Esophagus squamous epithelium (tissue), 5 donors: ENCODE measurements around the gene GLA. TPM values are rescaled to one million over a fixed set of nuclear protein-coding genes. Genes with fewer than 3 reads are reported as not detected.

Experiments used
- DNase-seq: peaks from one replicate; lab custom pipeline; 2025; lab: John Stamatoyannopoulos, UW
- H3K27ac ChIP-seq, 4 donors: fragments of 200-600 bp; sonication (generic); one replicate each; pipeline ENCODE4 v1.5.1; 2016 to 2019; ENCODE audit warnings: mild to moderate bottlenecking in 1 of 4
- H3K27me3 ChIP-seq, 4 donors: fragments of 200-600 bp; sonication (generic); 1 replicate in 3 of 4; 2 replicates in 1 of 4; pipeline versions ENCODE4 v1.5.1 to v1.6.0; 2017 to 2021; ENCODE audit warnings: antibody characterized with exemption in 1 of 4
- H3K36me3 ChIP-seq, 3 donors: fragments of 200-600 bp; sonication (generic); one replicate each; pipeline ENCODE4 v1.5.1; 2016 to 2019
- H3K4me1 ChIP-seq, 3 donors: fragments of 200-600 bp; sonication (generic); one replicate each; pipeline ENCODE4 v1.5.1; 2017 to 2019
- H3K4me3 ChIP-seq, 4 donors: fragments of 200-600 bp; sonication (generic); 1 replicate in 3 of 4; 2 replicates in 1 of 4; pipeline ENCODE4 v1.5.1; 2016 to 2019; ENCODE audit warnings: mild to moderate bottlenecking in 2 of 4, moderate library complexity in 1 of 4
- H3K9me3 ChIP-seq, 3 donors: fragments of 200-600 bp; sonication (generic); one replicate each; pipeline ENCODE4 v1.5.1; 2016 to 2019
- CTCF ChIP-seq, 6 experiments: fragments of 450-650 bp in 4 of 6; fragments of 200-600 bp in 2 of 6; sonication (generic) in 2 of 6; IDR thresholded peaks; one replicate each; pipeline ENCODE4 v1.5.1; 2016 to 2019; ENCODE audit warnings: antibody characterized with exemption in 6 of 6, mild to moderate bottlenecking in 4 of 6, moderate library complexity in 4 of 6
- POLR2A ChIP-seq, 4 donors: fragments of 450-650 bp; IDR thresholded peaks; one replicate each; pipeline ENCODE4 v1.6.1; 2017; ENCODE audit warnings: antibody characterized with exemption in 4 of 4, mild to moderate bottlenecking in 4 of 4, moderate library complexity in 3 of 4
- WGBS, 2 donors: methylation state at CpG; one replicate each; pipeline ENCODE4 v1.1.5; 2018; 5-methylcytosine and 5-hydroxymethylcytosine counted together
- intact Hi-C: fragments of 100-400 bp; cut with DNase I; formaldehyde crosslinking; loops from one replicate; pipeline ENCODE4 v1.15.0; 2022
- total RNA-seq, 4 donors: library from RNA; depleted of rRNA; stranded (reverse); fragments of >200 nt; gene quantifications; one replicate each; pipeline ENCODE4 v1.1.0, GENCODE V29; 2016
- donor health status: DM: yes; HTN: yes; CAD: no.

GLA gene
- total RNA-seq, 4 donors from 2014 or later: 12.2 to 32.8 (median 21.9) TPM

GRCh38 chrX:101386542-101386885 is 21.2 kb downstream of the GLA start:
- no peak for TF ChIP-seq POLR2A (IDR thresholded peaks at IDR 0.05)
- TF ChIP-seq CTCF (IDR thresholded peaks at IDR 0.05): no peak
- H3K4me3 ChIP-seq: no peak overlapping the region
- intact Hi-C loops: no loop called here

GRCh38 chrX:101385795-101386541 is 21.8 kb downstream of the GLA start, which contains the start of gene BTK:
Gene BTK, minus strand, starts transcription at chrX:101386191. Its CDS starts 10,907 bp downstream, at chrX:101375284.
- intact Hi-C loops: no loop called here
- no peak for DNase-seq
- Histone ChIP-seq H3K9me3 (no peaks in the 10 kb centered on the region), H3K27ac (peak within 1 kb of the TSS in 1 of 4 donors; percentile 2), H3K36me3 (no peaks in the 10 kb centered on the region), H3K4me3 (peak within 1 kb of the TSS in 1 of 4 donors; percentile 32), H3K27me3 (no peaks in the 10 kb centered on the region), H3K4me1 (no peaks in the 10 kb centered on the region)
- TF ChIP-seq CTCF (IDR thresholded peaks at IDR 0.05) (no peak), POLR2A (IDR thresholded peaks at IDR 0.05) (peak in 1 of 4 donors; percentile 22)
- 64 to 74% methylated on average over 6 to 9 of the region's 9 CpGs for WGBS, 2 donors

More at GRCh38 chrX:101386542-101386885, 21.2 kb downstream of the GLA start:
- Histone ChIP-seq H3K9me3 (no peaks in the 10 kb centered on the region), H3K27me3 (no peaks in the 10 kb centered on the region), H3K36me3 (no peaks in the 10 kb centered on the region), H3K27ac (peak overlapping the region in 1 of 4 donors; percentile 2), H3K4me1 (peaks cover 0 to under 1% (median 0%) of the 10 kb centered on the region in 3 donors)
- 55 to 71% methylated on average over 6 of the region's 6 CpGs for WGBS, 2 donors
- DNase-seq: no peak

- Histone ChIP-seq H3K27ac (no peak overlapping the region), H3K4me1 (no peaks in the 10 kb centered on the region), H3K4me3 (peak overlapping the region in 1 of 4 donors; percentile 32), H3K27me3 (no peaks in the 10 kb centered on the region), H3K9me3 (no peaks in the 10 kb centered on the region), H3K36me3 (no peaks in the 10 kb centered on the region)
- DNase-seq: no peak
- intact Hi-C loops: no loop called here
- TF ChIP-seq POLR2A (IDR thresholded peaks at IDR 0.05) (no peak), CTCF (IDR thresholded peaks at IDR 0.05) (no peak)
- 74% methylated on average over 6 to 7 of the region's 7 CpGs for WGBS, 2 donors
These were observed 22.6 kb downstream of the GLA start for GRCh38 chrX:101385026-101385684.

- Histone ChIP-seq H3K9me3 (no peaks in the 10 kb centered on the region), H3K36me3 (no peaks in the 10 kb centered on the region), H3K27ac (no peak overlapping the region), H3K4me1 (no peaks in the 10 kb centered on the region), H3K4me3 (no peak overlapping the region), H3K27me3 (no peaks in the 10 kb centered on the region)
- TF ChIP-seq POLR2A (IDR thresholded peaks at IDR 0.05): no peak
- no peak for DNase-seq
- intact Hi-C loops: no loop called here
- WGBS, 2 donors: 52 to 75% methylated on average over 2 to 4 of the region's 4 CpGs
These were observed 24.0 kb downstream of the GLA start for GRCh38 chrX:101383679-101384205.

- WGBS, 2 donors: 56 to 70% methylated on average over 1 of the region's 1 CpG
- H3K9me3 ChIP-seq: no peaks in the 10 kb centered on the region
These were observed 30.2 kb downstream of the GLA start for GRCh38 chrX:101377547-101377946.

More at GRCh38 chrX:101377547-101377946, 30.2 kb downstream of the GLA start:
- Histone ChIP-seq H3K4me1 (no peaks in the 10 kb centered on the region), H3K27me3 (no peaks in the 10 kb centered on the region), H3K36me3 (no peaks in the 10 kb centered on the region), H3K27ac (no peak overlapping the region), H3K4me3 (no peak overlapping the region)
- no peak for DNase-seq
- intact Hi-C loops: no loop called here
- TF ChIP-seq POLR2A (IDR thresholded peaks at IDR 0.05) (no peak), CTCF (IDR thresholded peaks at IDR 0.05) (no peak)
